Esophagus muscularis mucosa (tissue), 3 donors: ENCODE measurements around the gene MOBP.
"Not testable (repeated sequence)": the region's sequence is repeated elsewhere in the genome, so short reads cannot be mapped to it uniquely, and the experiment has no call there.

Experiments used
- CTCF ChIP-seq, 3 experiments: fragments of 200-600 bp in 2 of 3; fragments of 450-650 bp in 1 of 3; sonication (generic) in 2 of 3; IDR thresholded peaks; one replicate each; pipeline ENCODE4 v1.5.1; 2017 to 2019; ENCODE audit warnings: antibody characterized with exemption in 3 of 3, mild to moderate bottlenecking in 2 of 3, moderate library complexity in 1 of 3
- POLR2A ChIP-seq: fragments of 450-650 bp; IDR thresholded peaks from one replicate; pipeline ENCODE4 v1.6.1; 2017; ENCODE audit warnings: antibody characterized with exemption, moderate library complexity, mild to moderate bottlenecking, low read depth

GRCh38 chr3:39458579-39458978, 8.9 kb upstream of the MOBP start:
- not testable (repeated sequence) for TF ChIP-seq CTCF (IDR thresholded peaks at IDR 0.05); POLR2A
